K562 (cell line): Measurements from ENCODE around the gene NRDE2. TPM values are rescaled to one million over a fixed set of nuclear protein-coding genes. Genes with fewer than 3 reads are reported as not detected.

ENCODE experiments used
- BRD4 ChIP-seq: fragments of 200-600 bp; sonication (generic); IDR thresholded peaks from 2 replicates; pipeline ENCODE4 v1.6.1; 2017; ENCODE audit warnings: inconsistent platforms
- CREM ChIP-seq: IDR thresholded peaks from 2 replicates; pipeline ENCODE4 v1.6.1; 2014; ENCODE audit warnings: antibody characterized with exemption, low read depth
- FIP1L1 ChIP-seq: fragments of 200-400 bp; formaldehyde crosslinking; IDR thresholded peaks from 2 replicates; pipeline ENCODE4 v1.6.1; 2018; ENCODE audit warnings: mild to moderate bottlenecking, low read depth, low read length; ENCODE audit not compliant: poor library complexity, severe bottlenecking
- FOXP4 ChIP-seq: sonication (generic); formaldehyde crosslinking; IDR thresholded peaks from 2 replicates; pipeline ENCODE4 v1.8.0; 2022; ENCODE audit warnings: mild to moderate bottlenecking, missing genetic modification reagents, borderline replicate concordance
- HMG20A ChIP-seq: fragments of 450-650 bp; formaldehyde crosslinking; conservative IDR thresholded peaks from 2 replicates; pipeline ENCODE4 v1.4.0; 2020; ENCODE audit warnings: mild to moderate bottlenecking, mixed read lengths
- PHF8 ChIP-seq: fragments of 200-600 bp; sonication (generic); IDR thresholded peaks from 2 replicates; pipeline ENCODE4 v1.6.1; 2012; ENCODE audit warnings: mixed run types, mild to moderate bottlenecking, inconsistent platforms, low read length, moderate library complexity, borderline replicate concordance
- POLR2B ChIP-seq: fragments of 450-650 bp; IDR thresholded peaks from 2 replicates; pipeline ENCODE4 v1.6.1; 2018; ENCODE audit warnings: low read depth; ENCODE audit not compliant: partially characterized antibody
- SMAD1 ChIP-seq: fragments of 150-350 bp; IDR thresholded peaks from 2 replicates; pipeline ENCODE4 v1.6.1; 2014; ENCODE audit warnings: low read length, low read depth; ENCODE audit not compliant: partially characterized antibody
- SMARCB1 ChIP-seq: IDR thresholded peaks from 2 replicates; pipeline ENCODE4 v1.6.1; 2011; ENCODE audit warnings: improper control_type of control experiment, low read depth; ENCODE audit not compliant: insufficient read length
- TAF7 ChIP-seq: fragments of 450-650 bp; IDR thresholded peaks from 2 replicates; pipeline ENCODE4 v1.6.1; 2016; ENCODE audit warnings: missing genetic modification characterization, missing compliant biosample characterization
- TAF9B ChIP-seq: fragments of 450-650 bp; IDR thresholded peaks from 2 replicates; pipeline ENCODE4 v1.6.1; 2018; ENCODE audit warnings: mild to moderate bottlenecking; ENCODE audit not compliant: partially characterized antibody
- TBL1XR1 ChIP-seq, 2 experiments: IDR thresholded peaks; 2 replicates each; pipeline ENCODE4 v1.6.1; 2012; ENCODE audit warnings: improper control_type of control experiment in 2 of 2, low read length in 2 of 2, mild to moderate bottlenecking in 1 of 2
- TBP ChIP-seq: optimal IDR thresholded peaks from 2 replicates; pipeline ENCODE3; 2011; ENCODE audit warnings: low read depth, low read length, improper control_type of control experiment
- ZNF140 ChIP-seq: fragments of 250-450 bp; sonication (Bioruptor Pico); IDR thresholded peaks from 2 replicates; pipeline ENCODE4 v1.8.0; 2021; ENCODE audit warnings: moderate library complexity, mild to moderate bottlenecking, inconsistent platforms
- ZNF511 ChIP-seq: sonication (generic); formaldehyde crosslinking; IDR thresholded peaks from 2 replicates; pipeline ENCODE4 v1.8.0; 2022; ENCODE audit warnings: mild to moderate bottlenecking, missing genetic modification reagents
- ZNF764 ChIP-seq: fragments of 250-450 bp; sonication (Bioruptor Pico); IDR thresholded peaks from 2 replicates; pipeline ENCODE4 v1.4.0; 2020; ENCODE audit warnings: low read depth, mild to moderate bottlenecking, moderate library complexity
- polyA plus RNA-seq, 8 experiments: library from polyadenylated mRNA; depleted of rRNA in 4 of 8; stranded (reverse) in 5 of 8; unstranded in 3 of 8; fragments of >200 nt; fragmentation: Nextera tagmentation in 2 of 8; fragmentation: Illumina TruSeq in 1 of 8; extraction: Ambion mirVana in 2 of 8; extraction: Trizol in 1 of 8; gene quantifications; 2 replicates each; pipeline versions ENCODE4 v1.2.1 to v1.2.3, GENCODE V29; 2011 to 2014; ENCODE audit warnings: inconsistent platforms in 1 of 8, missing spikeins in 1 of 8
- total RNA-seq, 7 experiments: library from RNA; depleted of rRNA in 6 of 7; stranded (reverse); fragments of >200 nt in 6 of 7; fragmentation: Illumina TruSeq in 2 of 7; extraction: Trizol in 2 of 7; gene quantifications; 2 replicates each; pipeline versions ENCODE4 v1.2.1 to v1.2.3, GENCODE V29; 2011 to 2021; ENCODE audit warnings: low replicate concordance in 1 of 7
- TF ChIP-seq, protein P1 (sequence below): fragments of 450-650 bp; IDR thresholded peaks from 2 replicates; pipeline ENCODE4 v1.6.1; 2016
- TF ChIP-seq, protein P2 (sequence below): sonication (generic); formaldehyde crosslinking; IDR thresholded peaks from 2 replicates; pipeline ENCODE4 v1.8.0; 2023; ENCODE audit warnings: missing genetic modification reagents, mild to moderate bottlenecking, borderline replicate concordance

Gene NRDE2
- total and polyA plus RNA-seq, 9 of the 15 experiments (the other 6 are each of a cell fraction or from before 2014, with no cell fraction given): 3.3 to 15.0 (median 8.4) TPM

- peak; percentile 78 for TF ChIP-seq CREM
- TF ChIP-seq ZNF511 (CRISPR knock-in tag): peak; percentile 47; the same call in 1 of the 2 replicates
- peak in 1 of 2 experiments; percentile 47; a peak in 2 of 4 replicates for TF ChIP-seq TBL1XR1 (IDR thresholded peaks at IDR 0.05; ENCODE audit: low read length in 2 of 2)
- peak; percentile 66; the same call in 1 of the 2 replicates for TF ChIP-seq BRD4
- TF ChIP-seq TAF9B: peak; percentile 67
- TF ChIP-seq SMAD1: peak; percentile 42
- peak; percentile 67 for TF ChIP-seq TAF7
- no peak for TF ChIP-seq HMG20A (CRISPR knock-in tag)
- TF ChIP-seq, protein P1, sequence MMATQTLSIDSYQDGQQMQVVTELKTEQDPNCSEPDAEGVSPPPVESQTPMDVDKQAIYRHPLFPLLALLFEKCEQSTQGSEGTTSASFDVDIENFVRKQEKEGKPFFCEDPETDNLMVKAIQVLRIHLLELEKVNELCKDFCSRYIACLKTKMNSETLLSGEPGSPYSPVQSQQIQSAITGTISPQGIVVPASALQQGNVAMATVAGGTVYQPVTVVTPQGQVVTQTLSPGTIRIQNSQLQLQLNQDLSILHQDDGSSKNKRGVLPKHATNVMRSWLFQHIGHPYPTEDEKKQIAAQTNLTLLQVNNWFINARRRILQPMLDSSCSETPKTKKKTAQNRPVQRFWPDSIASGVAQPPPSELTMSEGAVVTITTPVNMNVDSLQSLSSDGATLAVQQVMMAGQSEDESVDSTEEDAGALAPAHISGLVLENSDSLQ: peak; percentile 41; the same call in 1 of the 2 replicates
- no peak for TF ChIP-seq SMARCB1
- peak; percentile 66 for TF ChIP-seq POLR2B
- TF ChIP-seq FIP1L1: no peak
- TF ChIP-seq, protein P2, sequence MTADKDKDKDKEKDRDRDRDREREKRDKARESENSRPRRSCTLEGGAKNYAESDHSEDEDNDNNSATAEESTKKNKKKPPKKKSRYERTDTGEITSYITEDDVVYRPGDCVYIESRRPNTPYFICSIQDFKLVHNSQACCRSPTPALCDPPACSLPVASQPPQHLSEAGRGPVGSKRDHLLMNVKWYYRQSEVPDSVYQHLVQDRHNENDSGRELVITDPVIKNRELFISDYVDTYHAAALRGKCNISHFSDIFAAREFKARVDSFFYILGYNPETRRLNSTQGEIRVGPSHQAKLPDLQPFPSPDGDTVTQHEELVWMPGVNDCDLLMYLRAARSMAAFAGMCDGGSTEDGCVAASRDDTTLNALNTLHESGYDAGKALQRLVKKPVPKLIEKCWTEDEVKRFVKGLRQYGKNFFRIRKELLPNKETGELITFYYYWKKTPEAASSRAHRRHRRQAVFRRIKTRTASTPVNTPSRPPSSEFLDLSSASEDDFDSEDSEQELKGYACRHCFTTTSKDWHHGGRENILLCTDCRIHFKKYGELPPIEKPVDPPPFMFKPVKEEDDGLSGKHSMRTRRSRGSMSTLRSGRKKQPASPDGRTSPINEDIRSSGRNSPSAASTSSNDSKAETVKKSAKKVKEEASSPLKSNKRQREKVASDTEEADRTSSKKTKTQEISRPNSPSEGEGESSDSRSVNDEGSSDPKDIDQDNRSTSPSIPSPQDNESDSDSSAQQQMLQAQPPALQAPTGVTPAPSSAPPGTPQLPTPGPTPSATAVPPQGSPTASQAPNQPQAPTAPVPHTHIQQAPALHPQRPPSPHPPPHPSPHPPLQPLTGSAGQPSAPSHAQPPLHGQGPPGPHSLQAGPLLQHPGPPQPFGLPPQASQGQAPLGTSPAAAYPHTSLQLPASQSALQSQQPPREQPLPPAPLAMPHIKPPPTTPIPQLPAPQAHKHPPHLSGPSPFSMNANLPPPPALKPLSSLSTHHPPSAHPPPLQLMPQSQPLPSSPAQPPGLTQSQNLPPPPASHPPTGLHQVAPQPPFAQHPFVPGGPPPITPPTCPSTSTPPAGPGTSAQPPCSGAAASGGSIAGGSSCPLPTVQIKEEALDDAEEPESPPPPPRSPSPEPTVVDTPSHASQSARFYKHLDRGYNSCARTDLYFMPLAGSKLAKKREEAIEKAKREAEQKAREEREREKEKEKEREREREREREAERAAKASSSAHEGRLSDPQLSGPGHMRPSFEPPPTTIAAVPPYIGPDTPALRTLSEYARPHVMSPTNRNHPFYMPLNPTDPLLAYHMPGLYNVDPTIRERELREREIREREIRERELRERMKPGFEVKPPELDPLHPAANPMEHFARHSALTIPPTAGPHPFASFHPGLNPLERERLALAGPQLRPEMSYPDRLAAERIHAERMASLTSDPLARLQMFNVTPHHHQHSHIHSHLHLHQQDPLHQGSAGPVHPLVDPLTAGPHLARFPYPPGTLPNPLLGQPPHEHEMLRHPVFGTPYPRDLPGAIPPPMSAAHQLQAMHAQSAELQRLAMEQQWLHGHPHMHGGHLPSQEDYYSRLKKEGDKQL (CRISPR knock-in tag): no peak
- peak; percentile 72 for TF ChIP-seq TBP
- no peak for TF ChIP-seq ZNF764
- peak; percentile 36; the same call in 1 of the 2 replicates for TF ChIP-seq FOXP4 (CRISPR knock-in tag)
- peak; percentile 87 for TF ChIP-seq PHF8
- no peak for TF ChIP-seq ZNF140 (CRISPR knock-in tag)
Measured at GRCh38 chr14:90256354-90257131, 75.2 kb downstream of the NRDE2 start, which contains the start of gene PSMC1 (continued).
